NCI-H2171 (cell line): Measurements from ENCODE around the gene PLA2G4D.

Source experiments
- DNase-seq: peaks from one replicate; lab custom pipeline; 2025; lab: John Stamatoyannopoulos, UW

PLA2G4D gene

DNA sequence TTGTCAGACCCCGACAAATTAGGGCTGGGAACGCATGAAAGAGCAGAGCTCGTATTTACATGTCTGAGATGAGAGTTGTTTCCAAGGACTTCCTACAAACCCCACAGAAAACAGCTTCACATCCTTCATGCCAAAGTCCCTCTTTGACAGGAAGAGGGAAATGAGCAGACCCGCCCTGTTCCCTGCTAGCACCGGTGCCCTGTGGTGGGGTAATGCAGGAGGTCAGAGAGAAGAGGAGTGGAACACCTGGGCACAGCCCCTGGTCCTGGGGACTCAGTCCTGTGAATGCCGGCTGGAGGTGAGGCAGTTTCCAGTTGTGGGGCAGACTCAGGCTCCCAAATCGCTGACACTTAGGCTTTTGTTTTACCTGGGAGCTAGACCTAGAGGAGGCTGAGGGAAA lies 4.0 kb downstream of the PLA2G4D start:
- DNase-seq = no peak

DNA sequence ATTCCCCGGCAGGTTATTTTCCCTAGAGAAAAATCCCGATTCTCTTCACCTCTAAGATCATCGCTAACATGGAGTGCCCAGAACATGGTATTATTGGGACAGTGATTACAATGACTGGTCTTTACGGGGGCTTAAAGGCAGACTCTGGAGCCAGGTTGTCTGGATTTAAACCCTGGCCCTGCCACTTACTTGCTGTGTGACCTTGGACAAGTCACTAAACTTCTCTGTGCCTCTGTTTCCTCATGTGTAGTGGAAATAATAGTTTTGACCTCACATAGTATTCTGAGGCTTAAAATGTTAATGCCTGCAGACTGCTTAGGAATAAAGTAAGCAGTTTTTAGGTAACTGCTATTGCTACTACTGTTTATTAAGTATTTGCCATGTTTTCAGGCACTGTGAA lies 4.4 kb downstream of the PLA2G4D start:
- no peak for DNase-seq

DNA sequence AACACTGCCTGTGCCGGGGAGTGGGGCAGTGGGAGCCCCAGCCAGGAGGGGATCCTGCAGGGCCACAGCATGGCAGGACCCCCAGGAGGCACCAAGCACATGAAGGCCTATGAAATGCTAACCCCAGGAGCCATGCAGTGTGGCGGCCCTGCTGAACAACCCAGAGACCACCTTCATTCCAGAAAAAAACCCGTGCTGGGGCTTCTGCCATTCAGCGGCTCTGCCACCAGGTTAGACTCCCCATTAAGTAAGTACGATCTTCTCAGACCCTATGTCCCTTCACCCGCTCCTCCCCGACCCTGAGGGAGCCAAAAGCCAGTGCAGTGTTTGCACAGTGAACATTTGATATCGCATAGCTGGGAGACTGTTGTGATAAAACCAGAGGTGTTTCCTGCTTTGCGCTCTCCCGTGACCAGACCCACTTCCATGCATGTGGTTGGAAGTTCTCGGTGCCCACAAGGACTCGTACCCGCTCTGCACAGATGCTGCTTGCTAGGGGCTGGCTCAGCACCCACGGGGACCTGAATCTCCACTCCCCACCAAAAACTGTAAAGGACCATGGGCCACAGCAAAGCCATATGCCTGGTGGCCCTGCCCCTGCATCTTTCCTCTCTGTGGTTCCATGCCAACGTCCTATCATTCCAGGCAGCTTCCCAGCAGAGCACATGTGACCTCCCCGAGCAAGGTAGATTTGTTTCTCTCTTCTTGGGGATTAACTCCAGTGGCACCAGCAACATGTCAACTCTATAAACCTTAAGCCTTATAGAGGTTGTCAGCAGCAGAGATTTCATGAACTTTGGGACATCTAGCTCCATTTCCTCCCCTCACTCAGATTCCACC lies 5.3 kb downstream of the PLA2G4D start:
- no peak for DNase-seq

DNA sequence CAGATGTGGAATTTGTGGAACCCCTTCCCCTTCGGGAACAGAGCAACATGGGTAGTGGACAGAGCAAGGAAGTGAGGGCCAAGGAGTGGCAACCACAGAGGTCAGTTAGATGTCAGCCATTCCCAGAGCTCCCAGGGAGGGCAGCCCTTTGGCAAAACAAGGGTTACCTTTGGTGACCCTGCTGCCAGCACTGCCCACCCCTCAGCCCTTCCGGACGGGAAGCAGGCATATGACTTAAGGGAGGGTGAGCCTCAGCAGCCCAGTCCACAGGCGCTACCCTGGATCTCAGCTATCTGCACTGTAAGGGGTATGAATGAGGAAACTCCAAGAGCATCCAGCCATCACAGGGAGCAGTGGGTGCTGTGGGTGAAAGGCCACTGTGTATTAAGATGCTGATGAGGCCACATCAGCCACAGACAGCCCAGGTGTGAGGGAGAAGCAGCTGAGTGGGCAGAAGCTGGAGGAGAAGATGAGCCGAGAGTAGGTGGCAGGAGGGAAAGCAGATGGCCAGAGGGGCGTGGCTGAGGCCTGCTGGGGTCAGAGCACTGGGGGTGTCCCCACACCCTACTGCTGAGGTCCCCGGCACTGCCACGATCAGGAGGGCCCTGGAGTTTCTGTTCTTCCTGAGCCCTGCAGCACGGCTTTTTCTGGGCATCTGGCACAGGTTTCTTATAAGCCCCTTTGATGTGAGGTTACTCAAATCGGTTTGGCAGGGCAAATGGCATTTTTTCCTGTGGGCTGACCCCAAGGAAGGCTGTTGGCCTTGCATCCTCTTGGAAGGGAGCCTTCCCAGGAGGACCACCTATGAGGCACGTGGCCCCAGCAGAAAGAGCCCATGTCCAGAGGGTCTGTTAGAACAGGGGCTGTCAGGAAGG lies 6.2 kb downstream of the PLA2G4D start:
- no peak for DNase-seq

DNA sequence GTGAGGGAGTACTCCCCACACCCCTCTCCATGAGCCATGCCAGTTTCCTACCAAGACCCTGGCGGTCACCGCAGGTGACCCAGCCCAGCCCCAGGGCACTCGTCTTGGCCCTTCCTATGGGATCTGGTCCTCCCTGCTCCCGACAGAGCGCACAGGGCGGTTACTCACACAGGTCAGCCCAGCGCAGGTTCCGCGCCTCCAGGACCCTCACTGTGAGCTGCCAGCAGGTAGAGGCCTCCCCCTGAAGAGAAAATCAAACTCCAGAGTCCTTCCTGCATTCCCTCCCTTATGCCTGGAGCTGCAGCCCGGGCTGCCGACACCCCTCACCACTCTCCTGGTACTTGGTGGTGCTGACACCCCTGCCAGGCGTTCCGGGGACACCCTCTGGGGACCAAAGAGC lies 6.9 kb downstream of the PLA2G4D start:
- DNase-seq = no peak

DNA sequence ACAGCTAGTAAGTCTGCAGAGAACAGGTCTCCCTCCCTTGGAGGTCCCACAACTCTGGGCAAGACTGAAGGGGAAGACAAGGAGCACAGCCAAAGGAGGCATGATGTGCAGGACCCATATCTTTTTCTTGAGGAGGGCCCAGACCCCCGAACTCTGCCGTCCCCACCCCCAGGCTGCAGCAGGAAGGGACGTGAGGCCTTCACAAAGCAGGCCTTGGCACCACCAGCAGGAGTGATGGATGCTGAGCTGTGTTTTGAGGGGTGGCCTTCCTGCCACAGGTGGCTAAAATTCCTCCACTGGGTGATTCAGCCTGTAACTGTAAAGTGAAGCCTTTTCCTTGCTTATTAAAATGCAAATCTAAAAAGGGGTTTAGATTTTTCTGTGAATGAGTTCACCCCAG lies 8.6 kb downstream of the PLA2G4D start:
- DNase-seq = no peak

DNA sequence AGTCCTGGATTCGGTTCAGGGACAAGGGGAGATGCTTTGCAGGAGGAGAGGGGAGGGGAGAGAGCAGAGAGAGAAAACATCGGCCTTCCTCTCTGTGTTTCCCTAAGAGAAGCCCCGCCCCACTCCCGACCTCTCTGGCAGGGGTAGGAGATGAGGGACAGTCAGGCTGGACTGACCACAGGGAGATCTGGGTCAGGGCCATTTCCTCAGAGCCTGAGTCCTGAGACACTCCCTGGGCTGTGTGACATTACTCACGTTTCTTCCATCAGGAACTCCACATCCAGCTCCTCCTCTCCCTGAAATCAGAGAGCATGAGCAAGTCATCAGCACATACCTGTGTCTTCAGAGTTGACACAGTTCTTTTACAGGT lies 9.1 kb downstream of the PLA2G4D start:
- DNase-seq = no peak

DNA sequence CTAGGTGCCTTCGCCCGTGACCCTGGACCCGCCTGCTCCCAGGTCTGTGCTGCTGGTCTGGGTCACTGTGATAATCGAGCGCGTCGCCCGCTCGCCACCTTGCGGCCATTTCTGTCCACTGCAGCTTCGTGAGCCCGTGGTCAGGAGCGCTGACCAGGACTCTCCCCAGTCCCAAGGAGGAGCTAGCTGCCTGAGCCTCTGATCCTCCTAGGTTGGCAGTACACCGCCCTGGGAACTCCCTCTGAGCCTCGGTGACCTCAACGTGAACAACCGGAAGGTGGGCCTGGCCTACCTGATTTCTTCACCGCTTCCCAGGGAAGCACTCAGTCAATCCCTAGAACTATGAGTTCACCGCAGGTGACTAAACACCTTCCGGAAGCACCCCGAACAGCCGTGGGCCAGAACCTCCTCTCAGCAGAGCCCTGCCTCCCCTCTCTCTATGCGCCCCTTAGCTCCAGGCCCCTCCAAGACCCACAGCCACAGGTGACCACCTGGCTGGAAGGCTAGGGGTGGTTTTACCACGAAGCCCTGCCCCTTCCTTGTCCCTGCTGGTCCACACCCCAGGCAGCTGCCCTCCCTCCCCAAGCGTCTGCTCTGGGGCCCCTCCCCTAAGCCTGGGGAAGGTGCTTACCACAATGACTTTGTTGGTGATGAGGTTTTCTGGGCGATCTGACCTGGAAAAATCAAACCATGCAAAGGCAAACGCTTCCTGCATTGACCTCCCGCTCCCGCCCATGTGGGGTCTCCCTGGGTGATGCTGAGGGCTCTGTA lies 9.7 kb downstream of the PLA2G4D start:
- DNase-seq = peak; percentile 12

DNA sequence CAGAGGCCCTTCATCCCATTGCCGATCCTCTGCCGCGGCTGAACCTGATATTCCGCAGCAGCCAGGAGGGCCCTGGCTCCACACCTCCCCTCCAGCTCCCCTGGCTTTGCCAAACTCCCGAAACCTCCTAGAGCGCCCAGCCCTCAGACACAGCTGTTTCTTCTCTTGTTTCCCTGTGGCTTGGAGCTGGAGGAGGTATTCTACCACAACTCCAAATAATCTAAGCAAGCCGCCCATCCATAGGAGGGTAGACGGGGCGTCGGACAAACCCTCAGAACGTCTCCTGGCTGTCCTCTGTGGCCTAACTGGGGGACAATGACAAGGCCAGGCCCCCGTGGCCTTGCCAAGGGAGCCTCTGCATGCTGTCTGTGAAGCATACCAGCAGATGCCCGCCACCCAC lies 10.4 kb downstream of the PLA2G4D start:
- no peak for DNase-seq

DNA sequence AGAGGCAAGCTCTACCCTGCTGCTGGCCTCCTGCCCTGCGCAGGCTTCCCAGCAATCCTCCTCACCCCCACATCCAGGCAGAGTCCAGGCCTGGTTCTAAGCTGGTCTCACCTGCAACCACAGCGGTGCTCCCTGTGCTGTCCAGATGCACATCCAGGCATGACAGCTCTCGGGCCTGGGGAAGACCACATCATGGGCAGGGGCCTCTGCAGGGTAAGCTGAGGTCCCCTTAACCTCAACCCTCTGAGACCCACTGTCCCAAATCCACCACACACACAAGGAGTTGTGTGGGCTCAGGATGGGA lies 10.8 kb downstream of the PLA2G4D start:
- no peak for DNase-seq

DNA sequence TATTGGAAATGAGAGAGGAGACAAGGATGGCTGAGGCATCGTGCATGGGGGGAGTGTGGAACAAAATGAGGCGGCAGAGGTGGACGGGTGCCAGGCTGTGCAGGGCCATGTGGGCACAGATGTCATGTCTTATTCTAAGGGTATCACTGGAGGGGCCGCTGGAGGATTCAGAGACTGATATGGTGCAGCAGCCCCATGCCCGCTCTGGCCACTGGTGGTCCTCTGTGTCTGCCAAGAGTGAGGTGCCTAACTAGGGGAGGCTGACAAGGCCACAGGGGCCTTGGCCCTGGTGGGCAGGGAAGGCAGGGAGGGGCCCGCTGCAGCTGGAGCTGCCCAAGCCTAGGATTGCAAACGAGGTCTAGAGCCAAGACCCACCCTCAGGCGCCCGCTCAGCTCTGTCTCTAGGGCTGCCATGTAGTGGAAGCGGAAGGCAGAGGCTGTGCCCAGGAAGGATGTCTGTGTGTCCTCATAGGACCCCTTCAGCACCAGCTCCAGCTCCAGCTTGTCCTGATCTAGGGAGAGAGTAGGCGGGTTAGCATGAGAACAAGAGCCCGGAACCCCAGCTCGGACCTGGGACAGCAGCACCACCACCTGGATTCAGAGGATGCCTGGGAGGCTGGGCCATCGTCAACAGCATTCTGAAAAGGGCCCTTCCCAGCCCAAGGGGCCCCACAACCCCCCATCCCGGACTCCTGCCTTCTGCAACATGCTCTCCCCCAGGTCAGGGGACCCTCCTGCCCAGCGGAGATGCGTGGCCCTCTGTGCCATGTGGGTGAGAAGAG lies 11.3 kb downstream of the PLA2G4D start:
- DNase-seq = no peak

DNA sequence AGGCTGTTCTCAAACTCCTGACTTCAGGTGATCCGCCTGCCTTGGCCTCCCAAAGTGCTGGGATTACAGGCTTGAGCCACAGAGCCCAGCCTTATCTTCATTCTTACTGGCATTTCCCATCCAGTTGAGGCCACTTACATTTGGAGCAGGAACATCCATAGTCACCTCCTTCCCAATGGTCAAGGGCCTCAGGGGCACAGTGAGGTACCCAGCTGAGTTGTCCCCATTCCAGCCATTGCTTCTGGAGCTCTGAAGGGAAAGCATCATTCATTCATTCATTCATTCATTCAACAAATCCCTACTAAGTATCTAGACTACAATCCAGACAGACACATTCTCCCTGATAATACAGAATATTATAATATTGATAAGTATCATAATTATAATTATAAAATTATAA lies 12.2 kb downstream of the PLA2G4D start:
- DNase-seq = no peak

DNA sequence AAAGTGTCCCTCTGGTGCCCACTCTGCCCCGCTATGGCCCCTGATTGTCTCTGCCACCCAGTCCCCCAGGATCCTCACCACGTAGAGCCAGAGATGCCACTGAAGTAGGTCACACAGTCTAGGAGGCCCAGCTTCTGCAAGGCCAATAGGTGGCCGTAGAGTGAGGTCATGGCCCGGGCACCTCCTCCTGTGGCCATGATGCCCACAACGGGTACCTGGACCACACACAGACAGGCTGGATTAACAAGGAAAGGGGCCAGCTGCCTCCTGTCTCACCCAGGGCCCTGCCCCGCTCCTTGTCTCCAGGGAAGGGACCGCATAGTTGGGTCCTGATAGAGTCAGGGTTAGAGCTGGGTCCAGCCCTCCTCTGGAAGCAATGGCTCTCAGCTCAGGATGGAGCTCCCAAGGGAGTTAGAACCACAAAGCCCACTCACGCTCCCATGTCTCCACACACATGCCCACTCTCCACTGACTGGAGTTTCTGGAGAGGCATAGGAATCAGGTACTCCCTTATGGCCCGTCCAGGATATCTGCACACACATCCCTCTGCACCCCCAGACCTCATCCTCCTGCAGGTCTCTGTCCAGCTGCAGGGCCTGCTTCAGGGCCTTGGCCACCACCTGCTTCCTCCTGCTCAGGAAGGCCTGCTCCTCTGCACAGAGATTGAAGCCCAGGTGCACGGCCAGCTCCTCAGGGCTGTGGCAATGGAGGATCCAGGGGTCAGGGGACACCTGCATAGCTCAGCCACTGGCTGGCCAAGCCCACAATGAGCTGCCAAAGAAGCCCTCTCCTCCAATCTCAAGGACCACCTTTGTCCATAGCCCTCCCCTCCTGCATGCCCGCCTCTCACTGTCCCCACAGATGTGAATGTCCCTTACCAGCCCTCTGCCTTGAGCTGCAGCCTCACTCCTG lies 13.2 kb downstream of the PLA2G4D start:
- no peak for DNase-seq

DNA sequence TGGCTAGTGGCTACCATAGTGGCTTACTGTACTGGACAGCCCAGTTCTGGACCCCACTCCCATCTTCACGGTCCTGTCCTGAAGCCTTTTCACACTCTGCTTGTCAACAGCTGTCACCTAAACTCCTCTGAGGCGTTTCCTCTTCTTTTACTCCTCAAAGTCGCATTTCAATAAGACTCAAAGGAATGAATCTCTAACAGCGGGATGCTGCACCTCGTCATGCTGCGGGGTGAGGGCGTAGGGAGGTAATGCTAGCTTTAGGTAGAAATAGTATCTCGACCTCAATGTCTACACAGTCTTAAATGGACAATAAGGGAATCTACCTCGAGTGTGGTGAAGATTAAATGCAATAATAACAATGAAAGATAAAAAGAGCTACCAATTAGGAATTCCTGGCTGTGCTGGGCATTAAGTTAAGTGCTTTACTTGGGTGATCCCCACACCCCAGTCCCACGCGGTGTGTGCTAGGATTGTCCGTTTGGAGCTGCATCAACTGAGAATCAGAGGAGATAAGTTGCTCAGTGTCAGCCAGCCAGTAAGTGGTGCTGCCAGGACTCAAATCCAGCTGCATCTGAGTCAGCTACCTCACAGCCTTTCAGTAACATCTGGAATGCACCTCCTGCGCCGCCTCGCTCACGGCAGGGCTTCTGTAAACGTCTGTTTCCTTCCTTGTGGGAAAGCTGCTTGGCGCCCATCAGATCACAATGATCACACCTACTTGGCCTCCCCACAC lies 14.0 kb downstream of the PLA2G4D start:
- no peak for DNase-seq

DNA sequence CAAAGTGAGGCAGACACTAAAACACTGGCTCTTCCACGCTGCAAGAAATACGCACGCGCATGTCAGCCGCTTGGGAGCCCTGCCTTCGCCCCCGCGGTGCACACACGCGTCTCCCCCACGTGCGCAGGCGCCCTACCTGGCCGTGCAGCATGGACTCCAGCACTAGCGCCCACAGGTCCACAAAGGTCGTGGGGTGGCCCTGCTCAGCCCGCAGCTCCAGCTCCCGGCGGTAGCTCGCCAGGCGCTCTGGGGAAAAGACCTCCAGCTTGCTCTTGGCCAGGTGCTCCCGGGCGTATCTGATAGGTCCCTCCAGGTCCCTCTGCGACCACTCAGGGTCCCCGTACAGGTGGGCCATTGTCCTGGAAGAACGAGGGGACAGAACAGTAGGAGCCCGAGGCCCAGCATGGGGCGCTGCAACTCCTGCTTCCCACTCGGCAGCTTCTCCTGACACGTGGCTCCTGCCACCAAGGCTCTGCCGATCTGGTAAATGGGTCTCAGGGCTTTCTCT lies 14.9 kb downstream of the PLA2G4D start:
- no peak for DNase-seq

DNA sequence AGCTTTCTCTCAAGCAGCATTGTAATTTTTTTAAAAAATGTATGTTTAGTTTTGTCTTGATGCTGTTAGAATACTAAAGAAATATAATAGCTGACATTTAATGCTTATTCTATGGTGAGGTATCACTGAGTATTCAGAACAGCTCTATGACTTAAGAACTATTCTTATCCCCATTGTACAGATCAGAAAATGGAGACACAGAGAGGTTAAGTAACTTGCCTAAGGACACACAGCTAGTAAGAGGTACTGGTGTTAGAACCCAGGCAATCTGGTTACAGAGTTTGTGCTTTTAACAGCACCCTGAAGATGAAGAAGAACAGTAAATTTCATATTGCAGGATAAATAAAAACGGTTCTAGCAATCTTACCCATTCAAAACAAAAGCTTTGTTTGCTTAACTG lies 15.5 kb downstream of the PLA2G4D start:
- DNase-seq = no peak

DNA sequence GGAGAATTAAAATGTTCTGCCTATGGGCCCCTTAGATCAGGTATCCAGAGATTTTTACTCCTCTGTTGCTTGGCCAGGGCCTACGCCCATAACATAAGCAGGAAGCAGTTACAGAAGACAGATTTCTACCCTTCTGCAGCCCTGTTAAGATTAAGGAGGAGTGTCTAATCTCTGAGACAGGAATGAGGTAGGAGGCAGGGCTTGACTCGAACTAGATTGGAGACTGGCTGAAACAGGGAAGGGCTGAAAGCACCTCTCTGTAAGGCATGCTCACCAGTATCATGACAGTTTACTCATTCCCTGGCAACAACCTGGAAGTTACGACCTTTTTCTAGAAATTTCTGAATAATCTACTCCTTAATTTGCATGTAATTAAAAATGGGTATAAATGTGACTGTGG lies 16.7 kb downstream of the PLA2G4D start:
- DNase-seq = no peak

DNA sequence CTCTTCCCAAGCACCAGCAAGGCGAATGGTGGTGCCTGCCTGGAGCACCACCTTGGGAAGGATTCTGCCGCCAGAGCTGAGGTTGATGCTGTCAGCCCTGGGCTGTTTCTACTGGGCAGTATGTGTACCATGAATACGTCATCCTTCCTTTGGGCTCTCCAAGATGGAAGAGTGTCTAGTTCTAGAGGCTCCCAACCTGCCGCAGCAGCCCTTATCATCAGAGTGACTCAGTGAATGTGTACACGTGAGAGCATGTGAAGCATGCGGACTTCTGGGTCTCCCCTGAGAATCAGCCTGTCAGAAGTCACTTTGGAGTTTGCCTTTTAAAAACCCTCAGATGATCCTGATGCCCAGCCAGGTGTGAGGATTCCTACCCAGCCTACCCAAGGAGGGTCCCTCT lies 20.9 kb downstream of the PLA2G4D start:
- no peak for DNase-seq

DNA sequence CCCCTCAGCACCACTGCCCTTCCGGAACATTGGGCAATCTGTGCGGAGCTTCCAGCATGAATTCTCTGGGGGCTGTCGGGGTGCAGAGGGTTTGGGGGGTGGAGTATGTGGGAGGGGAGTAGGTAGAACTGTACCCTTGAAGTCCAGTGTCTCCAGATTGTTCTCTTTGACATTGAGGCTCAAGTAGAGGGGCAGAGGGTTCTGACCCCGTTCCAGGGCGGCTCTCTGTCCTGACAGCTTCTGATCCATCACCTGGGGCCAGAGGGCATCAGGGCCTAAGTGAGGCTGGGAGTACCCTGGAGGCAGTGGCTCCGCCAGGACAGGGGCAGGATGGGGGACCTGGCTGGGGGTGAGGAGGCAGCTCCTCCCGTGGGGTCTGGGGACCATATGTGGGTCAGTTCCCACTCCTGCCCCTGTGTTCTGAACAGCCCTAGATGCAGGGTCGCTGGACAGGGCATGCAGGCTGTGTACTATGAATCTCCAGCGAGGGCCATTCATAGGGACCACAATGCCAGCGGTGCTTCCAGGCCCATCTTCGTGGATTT lies 22.1 kb downstream of the PLA2G4D start:
- DNase-seq = no peak

DNA sequence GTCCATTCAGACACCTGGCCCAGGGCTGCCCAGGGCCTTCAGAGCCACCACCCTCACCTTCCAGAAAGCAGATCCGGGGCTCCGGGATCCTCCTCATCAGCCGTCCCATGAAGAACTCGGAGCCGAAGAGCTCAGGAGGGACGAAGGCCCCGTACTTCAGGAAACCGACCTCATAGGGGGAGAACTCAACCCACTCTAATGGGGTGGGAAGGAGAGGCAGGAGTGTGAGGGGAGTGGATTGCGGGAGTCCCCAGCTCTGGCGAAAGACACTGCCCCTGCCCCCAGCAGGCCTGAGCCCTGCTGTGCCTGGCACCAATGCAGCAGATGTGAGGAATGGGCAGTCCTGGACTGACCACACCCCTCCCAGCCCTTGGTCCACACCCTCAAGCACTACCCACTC lies 22.6 kb downstream of the PLA2G4D start:
- DNase-seq = no peak
